ENCODE data around the gene PPP1R2B. TPM values are rescaled to one million over a fixed set of nuclear protein-coding genes. Genes with fewer than 3 reads are reported as not detected.
A peak's percentile ranks its signal among the peaks of the same experiment; 100 is the strongest.
"Not testable (repeated sequence)": the region's sequence is repeated elsewhere in the genome, so short reads cannot be mapped to it uniquely, and the experiment has no call there.

Gene PPP1R2B
- polyA plus RNA-seq, 3 donors from 2014 or later = 0.17 TPM; not detected in 2

DNA sequence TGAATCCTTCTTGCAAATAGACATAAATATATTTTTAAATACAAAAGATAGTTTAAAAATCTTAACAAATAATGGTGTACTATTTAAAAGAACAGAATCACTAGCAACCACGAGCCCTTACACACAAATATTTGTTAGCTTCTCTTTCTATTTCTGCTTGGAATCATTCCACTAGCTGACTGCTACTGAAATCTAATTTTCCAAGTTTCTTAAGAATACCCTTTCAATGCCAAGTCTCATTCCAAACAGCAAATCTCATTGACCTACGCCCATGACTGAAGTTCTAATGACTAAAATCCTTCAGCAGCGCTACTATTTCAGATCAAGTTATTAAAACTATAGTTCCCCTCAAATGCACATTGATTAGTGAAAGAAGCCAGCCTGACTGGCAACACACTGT, 13.2 kb upstream of the PPP1R2B start:
- Mint-ChIP-seq H3K27ac (no peak overlapping the region), H3K27me3 (ENCODE audit: low read depth in 3 of 3) (peaks cover 1 to 6% (median 2%) of the 10 kb centered on the region in 3 donors), H3K4me1 (peaks cover 6 to 11% of the 10 kb centered on the region in 2 donors), H3K9me3 (no peaks in the 10 kb centered on the region), H3K36me3 (no peaks in the 10 kb centered on the region), H3K4me3 (no peak overlapping the region)
- no peak for DNase-seq

DNA sequence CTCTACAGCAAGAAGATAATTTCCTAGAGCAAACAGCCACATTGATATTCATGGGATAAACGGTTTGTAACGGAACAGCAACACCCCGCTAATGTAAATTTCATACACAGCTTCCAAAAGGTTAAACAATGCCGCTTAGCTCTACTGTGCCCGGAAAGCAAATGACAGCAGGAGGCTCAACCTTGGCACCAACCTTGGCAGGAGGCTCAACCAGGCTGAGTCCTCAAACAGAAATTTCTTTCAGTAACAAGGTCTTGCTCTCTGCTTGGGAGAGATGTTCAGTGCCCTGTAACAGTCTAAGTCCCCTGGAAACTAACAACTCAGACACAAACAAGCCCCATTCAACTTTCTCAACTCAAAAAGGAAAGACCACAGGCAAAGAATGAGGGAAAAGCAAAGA, 11.1 kb upstream of the PPP1R2B start:
- Mint-ChIP-seq H3K27ac (no peak overlapping the region), H3K36me3 (no peaks in the 10 kb centered on the region), H3K4me1 (peaks cover 8 to 11% of the 10 kb centered on the region in 2 donors), H3K4me3 (no peak overlapping the region), H3K27me3 (ENCODE audit: low read depth in 3 of 3) (peaks cover 1 to 2% (median 1%) of the 10 kb centered on the region in 3 donors), H3K9me3 (no peaks in the 10 kb centered on the region)
- no peak for DNase-seq

DNA sequence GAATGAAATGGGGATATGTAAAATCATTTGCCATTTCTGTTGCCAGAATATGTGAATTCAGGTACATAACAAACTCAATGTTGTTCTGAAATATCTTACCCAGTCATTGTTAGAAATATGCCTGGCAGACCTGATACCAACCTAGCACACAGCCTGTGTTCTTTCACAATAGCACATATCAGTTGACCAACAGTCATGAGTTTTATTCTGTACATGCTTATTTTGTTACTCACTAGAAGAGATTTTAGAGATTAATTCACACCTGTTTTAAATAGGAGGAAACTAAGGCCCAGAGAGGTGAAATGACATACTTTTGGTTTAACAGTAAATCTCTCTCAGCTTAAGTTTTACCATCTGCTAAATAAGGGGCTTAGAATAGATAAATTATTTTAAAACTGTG, 8.4 kb upstream of the PPP1R2B start:
- no peak for DNase-seq
- H3K9me3 Mint-ChIP-seq = peaks cover 0 to 2% (median 0%) of the 10 kb centered on the region in 6 donors
- peaks cover 1 to 3% (median 3%) of the 10 kb centered on the region in 3 donors for H3K27me3 Mint-ChIP-seq (ENCODE audit: low read depth in 3 of 3)
- H3K4me3 Mint-ChIP-seq = no peak overlapping the region
- no peaks in the 10 kb centered on the region for H3K36me3 Mint-ChIP-seq
- peaks cover 0 to 1% of the 10 kb centered on the region in 2 donors for H3K4me1 Mint-ChIP-seq
- no peak overlapping the region for H3K27ac Mint-ChIP-seq

DNA sequence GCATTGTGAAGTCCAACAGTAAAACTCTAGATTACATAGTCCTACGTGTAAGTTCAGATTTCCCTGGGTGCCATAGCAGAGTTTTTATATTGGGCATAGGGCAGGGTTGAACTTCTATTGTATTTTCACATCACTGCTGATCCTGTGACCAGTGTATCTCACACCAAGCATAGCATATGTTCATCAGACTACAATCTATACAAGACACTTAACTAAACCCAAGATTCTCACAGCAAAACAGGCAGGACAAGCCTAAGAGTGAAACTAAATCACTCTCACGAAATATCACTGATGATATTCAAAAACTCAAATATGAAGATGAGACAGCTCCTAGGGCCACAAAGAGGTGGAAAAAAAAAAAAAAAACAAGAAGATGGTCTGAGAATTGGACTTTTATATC, 3.2 kb upstream of the PPP1R2B start:
- H3K4me1 Mint-ChIP-seq = peaks cover 0 to 1% of the 10 kb centered on the region in 2 donors

DNA sequence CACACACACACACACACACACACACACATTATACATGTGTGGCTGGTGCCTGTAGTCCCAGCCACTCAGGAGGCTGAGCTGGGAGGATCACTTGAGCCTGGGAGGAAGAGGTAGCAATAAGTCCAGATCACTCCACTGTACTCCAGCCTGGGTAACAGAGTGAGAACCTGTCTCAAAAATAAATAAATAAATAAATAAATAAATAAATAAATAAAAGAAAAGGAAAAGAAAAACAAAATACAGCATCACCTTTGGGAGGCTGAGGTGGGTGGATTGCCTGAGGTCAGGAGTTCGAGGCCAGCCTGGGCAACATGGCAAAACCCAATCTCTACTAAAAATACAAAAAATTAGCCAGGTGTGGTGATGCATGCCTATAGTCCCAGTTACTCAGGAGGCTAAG, 1.6 kb upstream of the PPP1R2B start:
- H3K27me3 Mint-ChIP-seq (ENCODE audit: low read depth in 3 of 3) = peaks cover 8 to 38% (median 21%) of the 10 kb centered on the region in 3 donors
- DNase-seq, H3K4me1 Mint-ChIP-seq, H3K4me3 Mint-ChIP-seq, H3K27ac Mint-ChIP-seq: not testable (repeated sequence)
- H3K9me3 Mint-ChIP-seq = peaks cover 17 to 37% (median 23%) of the 10 kb centered on the region in 6 donors
- peaks cover 5 to 27% (median 14%) of the 10 kb centered on the region in 3 donors for H3K36me3 Mint-ChIP-seq

More for the DNA sequence above, 3.2 kb upstream of the PPP1R2B start:
- DNase-seq = no peak
- Mint-ChIP-seq H3K27ac (no peak overlapping the region), H3K36me3 (peaks cover 5 to 27% (median 14%) of the 10 kb centered on the region in 3 donors), H3K9me3 (peaks cover 17 to 31% (median 23%) of the 10 kb centered on the region in 6 donors), H3K4me3 (no peak overlapping the region), H3K27me3 (ENCODE audit: low read depth in 3 of 3) (peaks cover 8 to 37% (median 21%) of the 10 kb centered on the region in 3 donors)

GRCh38 chr5:156851880-156852279, 1.8 kb downstream of the PPP1R2B start:
- no peak overlapping the region for H3K4me3 Mint-ChIP-seq
- H3K27ac Mint-ChIP-seq = no peak overlapping the region
- DNase-seq = no peak
- H3K4me1 Mint-ChIP-seq = no peaks in the 10 kb centered on the region
- H3K9me3 Mint-ChIP-seq = peaks cover 39 to 63% (median 45%) of the 10 kb centered on the region in 6 donors
- H3K27me3 Mint-ChIP-seq (ENCODE audit: low read depth in 3 of 3) = peaks cover 9 to 42% (median 22%) of the 10 kb centered on the region in 3 donors
- H3K36me3 Mint-ChIP-seq = peaks cover 24 to 31% (median 27%) of the 10 kb centered on the region in 3 donors

GRCh38 chr5:156853055-156853454, 3.0 kb downstream of the PPP1R2B start:
- peaks cover 35 to 56% (median 40%) of the 10 kb centered on the region in 6 donors for H3K9me3 Mint-ChIP-seq
- not testable (repeated sequence) for DNase-seq, H3K4me3 Mint-ChIP-seq, H3K4me1 Mint-ChIP-seq, H3K27ac Mint-ChIP-seq
- peaks cover 9 to 35% (median 20%) of the 10 kb centered on the region in 3 donors for H3K27me3 Mint-ChIP-seq (ENCODE audit: low read depth in 3 of 3)
- peaks cover 19 to 24% (median 19%) of the 10 kb centered on the region in 3 donors for H3K36me3 Mint-ChIP-seq

GRCh38 chr5:156865427-156865826, 15.3 kb downstream of the PPP1R2B start:
- peaks cover 7 to 9% of the 10 kb centered on the region in 2 donors for H3K4me1 Mint-ChIP-seq
- no peak for DNase-seq

GRCh38 chr5:156870498-156870839, 20.4 kb downstream of the PPP1R2B start:
- peaks cover 0 to 12% (median 9%) of the 10 kb centered on the region in 6 donors for H3K9me3 Mint-ChIP-seq
- H3K27me3 Mint-ChIP-seq (ENCODE audit: low read depth in 3 of 3) = peaks cover 0 to 5% (median 3%) of the 10 kb centered on the region in 3 donors
- DNase-seq = no peak
- H3K27ac Mint-ChIP-seq = peak overlapping the region in 1 of 6 donors; percentile 5
- H3K36me3 Mint-ChIP-seq = peaks cover 12 to 21% (median 12%) of the 10 kb centered on the region in 3 donors
- H3K4me1 Mint-ChIP-seq = peaks cover 7 to 10% of the 10 kb centered on the region in 2 donors
- no peak overlapping the region for H3K4me3 Mint-ChIP-seq

More at GRCh38 chr5:156865427-156865826, 15.3 kb downstream of the PPP1R2B start:
- Mint-ChIP-seq H3K9me3 (peaks cover 0 to 5% (median 1%) of the 10 kb centered on the region in 6 donors), H3K4me3 (no peak overlapping the region), H3K27me3 (ENCODE audit: low read depth in 3 of 3) (peaks cover 0 to 4% (median 3%) of the 10 kb centered on the region in 3 donors), H3K27ac (no peak overlapping the region), H3K36me3 (peaks cover 2 to 3% (median 2%) of the 10 kb centered on the region in 3 donors)

DNA sequence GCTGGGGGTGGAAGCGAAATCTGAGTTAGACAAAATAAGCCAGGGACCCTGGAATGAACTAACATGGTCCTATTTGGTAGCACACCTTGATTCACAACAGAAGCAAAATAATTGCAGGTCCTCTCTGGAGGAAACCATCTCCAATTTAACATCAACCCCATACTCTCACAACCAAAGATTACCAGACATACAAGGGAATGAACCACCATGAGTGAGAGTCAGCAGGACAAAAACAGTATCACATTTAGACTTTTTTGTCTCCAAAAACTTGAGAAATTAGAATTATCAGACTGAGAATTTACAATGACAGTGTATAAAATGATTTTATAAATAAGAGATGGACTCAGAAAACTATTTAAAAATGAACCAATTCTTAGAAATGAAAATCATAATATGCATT, 21.1 kb downstream of the PPP1R2B start:
- no peak for DNase-seq
- Mint-ChIP-seq H3K9me3 (peaks cover 0 to 12% (median 9%) of the 10 kb centered on the region in 6 donors), H3K27me3 (ENCODE audit: low read depth in 3 of 3) (peaks cover 0 to 5% (median 4%) of the 10 kb centered on the region in 3 donors), H3K27ac (no peak overlapping the region), H3K4me3 (no peak overlapping the region), H3K36me3 (peaks cover 12 to 21% (median 12%) of the 10 kb centered on the region in 3 donors), H3K4me1 (peaks cover 7 to 10% of the 10 kb centered on the region in 2 donors)

DNA sequence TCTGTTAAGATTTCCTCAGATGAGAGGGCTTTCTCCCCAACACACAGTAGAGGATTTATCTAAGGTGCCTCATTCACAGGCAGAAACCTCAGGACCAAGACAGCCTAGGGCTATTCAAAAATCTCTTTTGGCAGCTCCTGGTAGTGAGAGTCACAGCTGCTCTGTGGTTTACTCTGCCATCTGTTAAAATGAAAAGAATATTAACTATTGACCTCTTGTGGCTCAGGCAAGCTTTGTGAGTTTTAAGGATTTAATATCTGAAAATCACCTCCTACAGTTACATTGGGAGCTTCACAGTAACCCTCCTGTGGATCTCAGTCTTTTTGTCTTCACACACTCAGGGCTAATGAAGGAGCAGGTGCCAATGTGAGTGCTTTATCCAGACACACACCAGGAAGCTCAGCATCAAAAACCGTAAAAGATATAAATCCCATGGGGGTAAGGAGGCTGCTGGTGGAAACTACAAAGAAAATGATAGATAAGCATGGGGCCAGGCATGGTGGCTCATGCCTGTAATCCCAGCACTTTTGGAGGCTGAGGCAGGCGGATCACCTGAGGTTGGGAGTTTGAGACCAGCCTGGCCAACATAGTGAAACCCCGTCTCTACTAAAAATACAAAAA, 29.7 kb downstream of the PPP1R2B start:
- peaks cover 2 to 6% of the 10 kb centered on the region in 2 donors for H3K4me1 Mint-ChIP-seq
- no peaks in the 10 kb centered on the region for H3K9me3 Mint-ChIP-seq
- DNase-seq = no peak
- no peak overlapping the region for H3K27ac Mint-ChIP-seq
- peaks cover 0 to 10% (median 2%) of the 10 kb centered on the region in 3 donors for H3K27me3 Mint-ChIP-seq (ENCODE audit: low read depth in 3 of 3)
- H3K36me3 Mint-ChIP-seq = peaks cover 3 to 7% (median 3%) of the 10 kb centered on the region in 3 donors
- H3K4me3 Mint-ChIP-seq = no peak overlapping the region

- no peak for DNase-seq
- H3K4me1 Mint-ChIP-seq = peaks cover 2 to 6% of the 10 kb centered on the region in 2 donors
- peaks cover 0 to 3% (median 0%) of the 10 kb centered on the region in 3 donors for H3K36me3 Mint-ChIP-seq
These were observed 33.3 kb downstream of the PPP1R2B start for GRCh38 chr5:156883316-156883875.

DNA sequence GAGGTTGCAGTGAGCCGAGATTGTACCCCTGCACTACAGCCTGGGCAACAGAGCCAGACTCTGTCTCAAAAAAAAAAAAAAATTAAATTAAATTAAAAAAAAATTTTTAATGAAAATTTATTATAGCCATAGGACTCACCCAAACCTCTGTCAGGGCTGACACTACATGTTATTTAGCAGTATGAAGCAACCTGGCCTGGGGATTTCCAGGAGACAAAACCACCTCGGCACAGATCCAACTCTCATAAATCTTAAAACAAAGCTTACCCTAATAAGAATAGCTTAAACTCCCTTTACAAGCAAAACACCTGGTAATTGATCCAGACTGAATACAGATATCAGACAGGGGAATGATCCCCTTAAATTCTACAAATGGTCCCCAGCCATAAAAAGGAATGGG, 38.4 kb downstream of the PPP1R2B start:
- H3K4me3 Mint-ChIP-seq = no peak overlapping the region
- no peak for DNase-seq
- peaks cover 1 to 4% (median 3%) of the 10 kb centered on the region in 3 donors for H3K27me3 Mint-ChIP-seq (ENCODE audit: low read depth in 3 of 3)
- no peak overlapping the region for H3K27ac Mint-ChIP-seq
- H3K36me3 Mint-ChIP-seq = no peaks in the 10 kb centered on the region
- no peaks in the 10 kb centered on the region for H3K9me3 Mint-ChIP-seq
- H3K4me1 Mint-ChIP-seq = peaks cover 16 to 18% of the 10 kb centered on the region in 2 donors

More at GRCh38 chr5:156883316-156883875, 33.3 kb downstream of the PPP1R2B start:
- Mint-ChIP-seq H3K27me3 (ENCODE audit: low read depth in 3 of 3) (peaks cover 3 to 10% (median 4%) of the 10 kb centered on the region in 3 donors), H3K9me3 (no peaks in the 10 kb centered on the region), H3K4me3 (no peak overlapping the region), H3K27ac (no peak overlapping the region)

- Mint-ChIP-seq H3K36me3 (peaks cover 0 to 4% (median 0%) of the 10 kb centered on the region in 3 donors), H3K27ac (peak overlapping the region; percentile 22 to 78 (median 50)), H3K4me3 (no peak overlapping the region), H3K9me3 (no peaks in the 10 kb centered on the region), H3K4me1 (peaks cover 21 to 23% of the 10 kb centered on the region in 2 donors), H3K27me3 (ENCODE audit: low read depth in 3 of 3) (peaks cover 0 to 6% (median 0%) of the 10 kb centered on the region in 3 donors)
- DNase-seq = peak in 2 of 3 donors; percentile 11 to 22
These were observed 42.1 kb downstream of the PPP1R2B start for GRCh38 chr5:156892223-156892622.
